ENCODE data around the gene IRAK1. TPM values are rescaled to one million over a fixed set of nuclear protein-coding genes. Genes with fewer than 3 reads are reported as not detected.

IRAK1 gene
- total and polyA plus RNA-seq, 2 donors (not counting 3 experiments of a cell fraction or from before 2014, with no cell fraction given): 63.6 to 138 TPM

GRCh38 chrX:154018518-154019060 lies 1.1 kb downstream of the IRAK1 start:
- peaks cover 28% of the 10 kb centered on the region for H3K79me2 ChIP-seq (ENCODE audit: control insufficient read depth, insufficient read depth, low read length)
- H2AFZ ChIP-seq (ENCODE audit: low read depth, low read length): no peak overlapping the region
- no peaks in the 10 kb centered on the region for H3K9me1 ChIP-seq (replicated peaks; ENCODE audit: control insufficient read depth, extremely low read depth, insufficient read depth, low read length)
- no peak for TF ChIP-seq CTCF (IDR thresholded peaks at IDR 0.05; ENCODE audit: extremely low read depth in 1 of 2, insufficient read depth in 1 of 2, low read depth in 1 of 2, low read length in 2 of 2)
- TF ChIP-seq POLR2AphosphoS5 (IDR thresholded peaks at IDR 0.05; ENCODE audit: insufficient read depth, low read depth, low read length): no peak
- no peak for TF ChIP-seq MAX (IDR thresholded peaks at IDR 0.05; ENCODE audit: insufficient read depth, insufficient read length)
- no peak for TF ChIP-seq POLR2A (IDR thresholded peaks at IDR 0.05; ENCODE audit: low read depth, low read length)
- no peak for TF ChIP-seq JUN (IDR thresholded peaks at IDR 0.05; ENCODE audit: borderline replicate concordance, insufficient read depth, insufficient read length, low read depth)
- TF ChIP-seq FOS (IDR thresholded peaks at IDR 0.05; ENCODE audit: borderline replicate concordance, insufficient read depth, low read length): no peak
- no peaks in the 10 kb centered on the region for H3K27me3 ChIP-seq (ENCODE audit: control insufficient read depth in 2 of 2, insufficient read depth in 2 of 2, low read length in 2 of 2)
- peak overlapping the region; percentile 75 for H3K27ac ChIP-seq (ENCODE audit: insufficient read depth, low read depth, low read length)
- H3K9me3 ChIP-seq (replicated peaks; ENCODE audit: control insufficient read depth, insufficient read depth, low read length): no peaks in the 10 kb centered on the region
- DNase-seq (ENCODE audit: low read depth, low spot score) (no peak), FAIRE-seq (peak; percentile 71)
- dilution Hi-C loops (cut with MboI; ENCODE audit: extremely low pct_ligation_motif_present, low sequenced_read_pairs): no loop called here
- peaks cover 0 to 17% of the 10 kb centered on the region in 2 experiments for H3K36me3 ChIP-seq (ENCODE audit: control insufficient read depth in 2 of 2, extremely low read depth in 1 of 2, insufficient read depth in 2 of 2, low read length in 2 of 2)
- peak overlapping the region; percentile 82 for H3K4me2 ChIP-seq (ENCODE audit: insufficient read depth, low read length)
- intact Hi-C loops (cut with micrococcal nuclease): loop anchor here (1.0 kb wide), 1 partner anchor 46 kb away; the partner anchor contains the start of gene TMEM187
- no peaks in the 10 kb centered on the region for H4K20me1 ChIP-seq (replicated peaks; ENCODE audit: control insufficient read depth, extremely low read depth, insufficient read depth, low read length)
- ChIA-PET CTCF (interaction anchor here (1.5 to 3.5 kb wide), 2 partner anchors 9 to 28 kb away, joined by 3 to 14 read pairs; no protein-coding TSS in a partner anchor), POLR2A (no interaction called here)
- BruUV-seq (replicated peaks): no TSS peak
- peak overlapping the region; percentile 82 for H3K9ac ChIP-seq (replicated peaks; ENCODE audit: extremely low read depth, insufficient read depth, low read length)
- peaks cover 27% of the 10 kb centered on the region for H3K4me1 ChIP-seq (ENCODE audit: control insufficient read depth, extremely low read depth, insufficient read depth, low read length)
- H3K4me3 ChIP-seq (replicated peaks in 1 of 3; ENCODE audit: insufficient read depth in 1 of 3, low read depth in 1 of 3, low read length in 3 of 3): peak overlapping the region; percentile 44 to 69 (median 59)

Measured in endothelial cell of umbilical vein (primary cell).